Left forelimb (tissue), 1 donor: ENCODE data around the gene CORO1C.
A peak's percentile ranks its signal among the peaks of the same experiment; 100 is the strongest.
"Not testable (repeated sequence)": the region's sequence is repeated elsewhere in the genome, so short reads cannot be mapped to it uniquely, and the experiment has no call there.

Experiments used
- DNase-seq: peaks from one replicate; pipeline ENCODE4 v3.0.0-alpha.2; 2018; ENCODE audit warnings: low spot score

CORO1C gene

DNA sequence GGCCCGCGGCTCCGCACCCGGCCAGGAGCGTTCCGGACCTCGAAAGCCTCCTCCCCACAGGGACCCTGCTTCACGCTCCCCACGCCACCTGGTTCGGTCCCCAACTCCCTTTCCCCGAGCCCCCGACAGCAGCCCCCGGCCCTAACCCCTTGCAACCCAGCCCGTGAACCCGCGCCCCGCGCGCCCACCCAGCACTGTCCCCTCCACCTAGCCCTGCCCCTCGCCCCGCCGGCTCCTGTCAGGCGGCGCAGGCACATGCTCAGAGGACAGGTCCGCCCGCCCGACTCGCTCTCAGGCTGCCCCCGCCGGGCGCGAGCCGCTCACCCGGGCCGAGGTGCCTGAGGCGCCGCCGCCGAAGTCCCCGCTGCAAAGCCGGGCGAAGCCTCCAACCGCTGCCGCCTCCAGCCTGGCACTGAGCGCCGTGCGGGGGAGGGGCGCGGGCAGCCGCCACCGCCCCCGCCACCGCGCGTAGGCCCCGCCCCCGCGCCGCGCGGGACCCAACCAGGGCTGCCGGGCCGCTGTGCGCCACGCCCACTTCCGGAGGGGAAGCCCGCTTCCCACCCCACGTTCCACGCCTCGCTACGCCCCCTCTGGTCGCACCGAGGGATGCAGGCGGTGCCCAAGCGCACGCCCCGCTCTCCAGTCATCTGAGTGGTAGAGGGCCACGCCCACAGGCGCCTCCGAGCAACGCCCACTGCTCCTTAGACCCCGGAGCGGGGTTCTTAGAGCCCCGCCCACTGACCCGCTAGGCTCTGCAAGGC, at the start of gene CORO1C:
CORO1C (minus strand) TSS at position 414 of the 761 bp plus-strand sequence. CDS start 30,200 bp downstream, outside the sequence.
- peak; percentile 96 for DNase-seq

GRCh38 chr12:108779998-108780688, 48.8 kb upstream of the CORO1C start:
- DNase-seq = no peak

DNA sequence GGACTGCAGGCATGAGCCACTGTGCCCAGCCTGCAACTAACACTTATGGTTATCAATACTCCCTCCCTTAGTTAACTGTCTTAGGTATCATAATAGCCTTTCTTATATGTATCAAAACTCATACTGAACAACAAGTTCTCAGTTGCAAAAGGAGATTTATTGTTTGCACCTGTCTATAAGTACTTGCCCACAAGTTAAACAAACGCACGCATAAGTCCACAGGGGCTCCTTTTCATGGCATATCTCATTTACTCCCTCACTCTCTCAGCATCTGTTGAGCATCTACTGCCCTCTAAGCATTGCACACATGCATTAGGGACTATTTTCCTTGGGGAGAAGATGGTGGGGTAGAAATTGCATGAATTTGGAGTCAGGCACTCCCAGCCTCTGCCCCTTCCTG, 46.7 kb upstream of the CORO1C start:
- DNase-seq = no peak

- no peak for DNase-seq
These were observed 45.8 kb upstream of the CORO1C start for GRCh38 chr12:108777156-108777555.

DNA sequence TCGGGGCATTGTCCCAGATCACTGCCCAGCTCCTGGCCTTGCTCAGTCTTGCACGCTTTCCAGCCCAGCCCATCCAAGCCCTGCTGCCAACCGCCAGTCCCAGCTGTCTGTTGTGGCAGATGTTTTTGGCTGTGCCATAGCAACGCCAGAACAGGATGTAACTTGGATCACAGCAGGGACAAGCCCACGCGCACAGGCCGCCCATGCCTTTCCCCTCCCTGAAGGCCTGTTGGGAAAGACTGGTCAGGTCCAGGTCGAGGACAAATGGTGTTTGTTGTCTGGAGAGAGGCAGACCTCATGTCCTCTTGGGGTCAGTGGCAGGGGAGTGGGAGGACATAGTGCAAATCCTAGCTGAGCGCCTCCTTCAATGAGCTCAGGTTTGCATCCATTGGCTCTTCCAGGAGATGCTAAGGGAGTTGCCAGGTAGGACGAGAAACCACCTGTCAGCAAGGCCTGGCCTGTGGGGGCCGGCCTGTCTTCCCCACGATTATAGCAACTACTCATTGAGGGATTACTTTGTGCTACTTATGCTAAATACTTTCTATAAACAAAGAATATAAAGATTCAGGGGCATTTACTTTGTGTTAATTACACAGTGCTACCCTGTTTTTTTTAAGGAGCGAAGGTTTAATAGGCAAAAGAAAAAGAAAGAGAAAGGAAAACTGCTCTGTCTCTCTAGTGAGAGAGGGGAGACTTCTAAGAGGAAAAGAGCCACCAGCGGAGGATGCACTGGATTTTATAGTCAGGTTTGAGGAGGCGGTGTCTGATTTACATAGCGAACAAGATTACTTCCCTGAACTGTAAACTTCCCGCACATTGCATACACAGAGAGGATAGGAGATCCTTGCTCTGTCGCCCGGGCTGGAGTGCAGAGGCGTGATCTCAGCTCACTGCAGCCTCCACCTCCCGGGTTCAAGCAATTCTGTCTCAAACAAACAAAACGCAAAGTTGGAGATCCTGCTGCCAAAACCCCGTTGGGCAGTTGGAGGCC, 42.8 kb upstream of the CORO1C start:
- DNase-seq = peak; percentile 88

- no peak for DNase-seq
These were observed 41.8 kb upstream of the CORO1C start for GRCh38 chr12:108772891-108773797.

DNA sequence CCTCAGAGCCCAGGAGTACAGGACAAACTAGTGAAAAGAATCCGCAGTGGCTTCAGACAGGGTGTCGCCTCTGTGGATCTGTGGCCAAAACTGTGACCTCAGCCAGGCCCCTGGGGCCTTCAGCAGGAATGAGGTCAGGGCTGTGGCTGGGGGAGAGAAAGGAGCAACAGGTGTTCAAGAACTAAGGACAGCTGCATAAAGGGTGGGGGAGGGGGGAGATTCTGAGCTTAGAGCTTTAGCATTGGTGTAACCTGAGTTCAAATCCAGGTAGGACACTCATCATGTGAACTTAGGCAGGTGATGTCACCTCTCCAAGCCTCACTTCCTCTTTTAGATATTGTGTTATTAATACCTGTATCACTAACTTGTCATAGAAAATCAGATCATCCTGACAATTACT, 40.9 kb upstream of the CORO1C start:
- DNase-seq = no peak

DNA sequence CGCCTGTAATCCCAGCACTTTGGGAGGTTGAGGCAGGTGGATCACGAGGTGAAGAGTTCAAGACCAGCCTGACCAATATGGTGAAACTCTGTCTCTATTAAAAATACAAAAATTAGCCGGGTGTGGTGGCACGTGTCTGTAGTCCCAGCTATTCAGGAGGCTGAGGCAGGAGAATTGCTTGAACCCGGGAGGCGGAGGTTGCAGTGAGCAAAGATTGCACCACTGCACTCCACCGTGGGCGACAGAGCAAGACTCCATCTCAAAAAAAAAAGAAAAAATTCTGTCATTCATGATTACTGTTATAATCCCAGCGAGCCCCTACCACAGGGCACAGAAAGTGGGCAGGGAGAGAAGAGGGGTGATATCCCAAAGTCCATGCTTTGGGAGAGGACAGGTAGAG, 40.5 kb upstream of the CORO1C start:
- not testable (repeated sequence) for DNase-seq

- DNase-seq = no peak
These were observed 39.6 kb upstream of the CORO1C start for GRCh38 chr12:108770963-108771362.

DNA sequence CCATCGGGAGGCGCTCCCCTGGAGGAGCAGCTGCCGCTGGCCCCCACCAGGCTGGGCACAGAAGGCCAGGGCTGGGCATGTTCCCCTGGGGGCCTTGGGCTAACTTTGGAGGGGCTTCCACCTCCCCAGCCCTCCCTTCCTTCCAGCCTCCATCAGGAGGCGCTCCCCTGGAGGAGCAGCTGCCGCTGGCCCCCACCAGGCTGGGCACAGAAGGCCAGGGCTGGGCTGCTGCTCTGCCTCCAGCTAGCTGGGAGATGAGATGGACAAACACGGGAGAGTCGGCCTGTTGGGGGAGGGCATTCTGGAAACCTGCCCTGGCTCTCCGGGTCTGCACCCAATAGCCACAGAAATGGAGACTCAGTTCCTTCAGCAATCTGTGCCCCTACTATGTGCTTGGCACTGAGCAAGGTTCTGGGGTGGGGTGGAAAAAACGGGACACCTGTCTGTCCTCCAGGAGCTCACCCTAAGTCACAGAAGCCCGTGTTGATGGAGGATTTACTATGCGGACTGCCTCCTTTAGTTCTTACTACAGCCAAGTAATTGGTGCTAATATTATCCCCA, 39.0 kb upstream of the CORO1C start:
- no peak for DNase-seq

- no peak for DNase-seq
These were observed 37.5 kb upstream of the CORO1C start for GRCh38 chr12:108768591-108769500.

DNA sequence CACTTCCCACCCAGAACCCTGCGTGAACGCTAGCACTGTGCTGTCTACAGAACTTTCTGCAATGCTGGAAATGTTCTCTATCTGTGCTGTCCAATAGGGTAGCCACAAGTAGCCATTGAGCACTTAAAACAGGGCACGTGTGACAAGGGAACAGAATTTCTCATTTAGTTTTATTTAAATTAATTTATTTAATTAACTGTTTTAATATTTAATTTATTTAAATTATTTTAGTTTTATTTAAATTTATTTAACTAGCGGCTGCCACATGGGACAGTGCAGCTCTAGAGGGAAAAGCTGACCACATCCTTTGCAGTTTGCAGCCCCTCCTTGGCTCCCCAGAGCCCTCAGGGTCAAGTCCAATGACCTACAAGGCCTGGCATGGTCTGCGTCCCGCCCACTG, 35.0 kb upstream of the CORO1C start:
- no peak for DNase-seq

DNA sequence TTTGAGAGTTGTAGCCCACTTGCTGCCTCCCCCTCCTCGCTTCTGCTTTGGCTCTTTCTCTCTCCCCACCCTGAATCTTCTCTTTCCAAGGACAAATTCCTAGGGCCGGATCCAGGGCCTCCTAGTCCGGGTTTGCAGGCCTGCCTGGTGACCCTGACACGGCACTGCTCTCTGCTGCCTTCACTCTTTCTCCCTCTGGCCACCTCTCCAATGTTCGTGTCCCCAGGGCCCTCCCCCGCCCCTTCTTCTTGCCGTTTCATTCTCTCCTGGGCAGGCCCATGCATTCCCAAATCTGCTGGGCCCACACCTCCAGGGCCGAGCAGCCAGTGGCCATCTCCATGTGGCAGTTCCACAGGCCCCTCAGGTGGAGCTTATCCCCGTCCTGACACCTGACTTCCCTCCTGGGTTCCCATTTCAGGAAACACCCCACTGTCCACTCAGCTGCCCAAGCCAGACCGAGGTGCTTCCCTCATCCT, 34.0 kb upstream of the CORO1C start:
- no peak for DNase-seq

DNA sequence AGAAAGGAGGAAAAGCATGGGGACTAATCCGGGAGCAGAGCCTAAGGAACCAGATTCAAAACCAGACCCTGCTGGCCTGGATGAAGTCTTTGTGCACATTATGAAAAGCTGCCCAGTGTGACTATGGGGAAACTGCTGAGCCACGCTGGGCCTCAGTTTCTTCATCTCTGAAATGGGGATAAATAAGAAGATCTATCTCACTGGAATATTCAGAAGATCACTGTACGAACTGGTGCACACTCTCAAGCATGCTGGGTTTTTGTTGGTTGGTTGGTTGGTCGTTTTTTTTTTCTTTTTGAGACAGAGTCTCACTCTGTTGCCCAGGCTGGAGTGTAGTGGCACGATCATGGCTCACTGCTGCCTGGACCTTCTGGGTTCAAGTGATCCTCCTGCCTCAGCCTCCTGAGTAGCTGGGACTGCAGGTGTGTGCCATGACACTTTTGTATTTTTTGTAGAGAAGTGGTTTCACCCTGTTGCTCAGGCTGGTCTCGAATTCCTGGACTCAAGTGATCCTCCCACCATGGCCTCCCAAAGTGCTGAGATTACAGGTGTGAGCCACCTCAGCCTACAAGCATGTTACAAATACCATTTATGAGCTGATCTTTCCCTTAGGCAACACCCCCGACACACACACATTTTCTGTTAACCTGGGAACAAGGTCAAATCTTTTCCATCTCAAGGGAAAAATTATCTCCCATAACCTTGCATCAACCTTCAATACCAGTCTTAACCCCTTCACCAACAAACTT, 33.4 kb upstream of the CORO1C start:
- no peak for DNase-seq

GRCh38 chr12:108761226-108761625, 29.9 kb upstream of the CORO1C start:
- no peak for DNase-seq

DNA sequence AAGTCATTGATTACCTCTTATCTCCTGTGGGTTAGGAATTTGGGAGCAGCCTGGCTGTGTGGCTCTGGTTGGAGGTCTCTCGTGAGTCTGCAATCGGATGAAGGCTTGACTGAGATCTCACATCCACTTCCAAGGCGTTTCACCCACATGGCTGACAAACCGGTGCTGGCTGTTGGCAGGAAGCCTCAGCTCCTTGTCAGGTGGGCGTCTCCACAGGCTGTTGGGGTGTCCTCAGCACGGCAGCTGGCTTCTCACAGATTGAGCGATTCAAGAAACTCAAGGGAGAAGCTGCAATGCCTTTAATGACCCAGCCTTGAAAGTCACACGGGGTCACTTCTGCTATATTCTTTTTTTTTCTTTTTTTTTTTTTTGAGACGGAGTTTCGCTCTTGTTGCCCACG, 28.6 kb upstream of the CORO1C start:
- no peak for DNase-seq

DNA sequence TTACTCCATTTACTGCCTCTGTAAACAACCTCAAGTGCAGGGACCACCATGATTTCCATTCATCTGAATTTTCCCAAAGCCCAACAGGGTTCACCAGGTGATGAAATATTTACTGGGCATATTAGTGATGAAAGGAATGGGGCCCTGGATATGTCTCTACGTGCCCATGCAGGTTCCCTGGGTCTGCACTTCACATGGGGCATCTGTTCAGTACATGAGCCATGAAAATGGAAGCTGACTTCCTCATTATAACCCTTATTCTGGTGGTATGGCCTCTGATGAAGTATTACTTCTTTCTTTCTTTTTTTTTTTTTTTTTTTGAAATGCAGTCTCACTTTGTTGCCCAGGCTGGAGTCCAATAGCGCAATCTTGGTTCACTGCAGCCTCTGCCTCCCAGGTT, 26.5 kb upstream of the CORO1C start:
- no peak for DNase-seq

GRCh38 chr12:108756421-108756820, 25.1 kb upstream of the CORO1C start:
- DNase-seq = no peak

DNA sequence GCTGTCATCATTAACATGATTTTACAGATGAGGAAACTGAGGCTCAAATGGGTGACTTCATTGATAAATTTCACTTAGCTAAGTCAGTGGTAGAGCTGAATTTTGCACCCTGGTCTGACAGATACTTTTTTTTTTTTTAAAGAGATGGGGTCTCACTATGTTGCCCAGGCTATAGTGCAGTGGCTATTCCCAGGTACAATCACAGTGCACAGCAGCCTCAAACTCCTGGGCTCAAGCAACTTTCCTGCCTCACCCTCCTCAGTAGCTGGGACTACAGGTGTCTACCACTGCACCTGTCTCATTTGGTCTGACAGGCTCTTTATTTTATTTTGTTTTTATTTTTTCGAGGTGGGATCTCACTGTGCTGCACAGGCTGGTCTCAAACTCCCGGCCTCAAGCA, 24.2 kb upstream of the CORO1C start:
- no peak for DNase-seq
